ENCODE results near the gene MEIG1.
"Not testable (repeated sequence)": the region's sequence is repeated elsewhere in the genome, so short reads cannot be mapped to it uniquely, and the experiment has no call there.

The MEIG1 gene

GRCh38 chr10:14958872-14959220, 342 bp upstream of the MEIG1 start:
- no peak for DNase-seq

DNA sequence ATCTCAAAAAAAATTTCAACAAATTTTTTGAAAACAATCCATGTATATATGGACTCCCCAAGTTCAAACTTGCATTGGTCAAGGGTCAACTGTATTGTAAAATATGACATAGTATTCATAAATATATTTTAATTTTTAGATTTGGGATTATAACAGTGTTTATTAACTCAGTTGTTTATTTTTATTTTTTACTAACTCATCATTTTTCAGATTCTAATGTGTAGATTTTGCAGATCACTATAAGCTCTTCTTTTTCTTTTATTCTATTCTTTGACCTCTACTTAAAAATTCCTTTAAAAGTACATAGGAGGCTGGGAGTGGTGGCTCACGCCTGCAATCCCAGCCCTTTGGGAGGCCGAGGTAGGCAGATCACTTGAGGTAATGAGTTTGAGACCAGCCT, 8.7 kb downstream of the MEIG1 start:
- DNase-seq: no peak

- no peak for DNase-seq
Observed at GRCh38 chr10:14971867-14972448, 12.8 kb downstream of the MEIG1 start.

GRCh38 chr10:14974153-14974998, 15.2 kb downstream of the MEIG1 start:
- DNase-seq: not testable (repeated sequence)

DNA sequence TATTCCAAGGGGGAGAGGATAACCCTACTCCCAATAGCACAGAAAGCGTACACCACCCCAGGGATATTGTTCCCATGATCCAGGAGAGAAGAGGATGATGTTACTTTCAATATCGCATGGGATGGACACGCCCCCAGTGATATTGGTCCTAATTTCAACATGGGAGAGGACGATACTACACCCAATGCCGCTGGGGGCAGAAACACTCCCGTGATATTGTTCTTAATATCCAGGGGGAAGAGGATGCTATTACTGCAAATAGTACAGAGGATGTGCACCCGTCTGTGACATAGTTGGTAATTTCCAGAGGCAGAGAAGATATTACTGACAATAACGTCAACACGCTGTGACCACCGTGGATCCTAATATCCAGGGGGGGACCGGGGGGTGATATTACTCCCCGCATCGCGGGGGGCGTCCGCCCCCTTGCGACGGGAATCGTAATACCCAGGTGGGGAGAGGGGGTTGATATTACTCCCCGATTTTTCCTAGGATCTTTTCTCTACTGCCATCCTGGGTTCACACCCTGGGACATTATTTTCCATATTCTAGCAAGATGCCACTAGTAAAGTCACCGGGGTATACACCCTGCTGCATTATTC, 16.6 kb downstream of the MEIG1 start:
- no peak for DNase-seq

GRCh38 chr10:14982744-14983143, 23.6 kb downstream of the MEIG1 start:
- no peak for DNase-seq

DNA sequence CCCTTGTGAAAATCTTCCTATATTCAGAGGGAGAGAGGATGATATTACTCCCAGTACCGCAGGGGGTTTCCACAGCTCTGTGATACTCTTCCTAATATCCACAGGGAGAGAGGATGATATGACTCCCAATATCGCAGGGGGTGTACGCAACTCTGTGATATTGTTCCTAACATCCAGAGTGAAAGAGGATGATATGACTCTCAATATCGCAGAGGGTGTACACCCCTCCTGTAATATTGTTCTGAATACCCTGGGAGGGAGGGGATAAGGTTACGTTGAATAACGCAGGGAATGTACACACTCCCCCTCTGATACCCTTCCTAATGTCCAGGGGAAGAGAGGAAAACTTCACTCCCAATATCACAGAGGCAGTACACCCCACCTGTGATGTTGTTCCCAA, 30.4 kb downstream of the MEIG1 start:
- not testable (repeated sequence) for DNase-seq

GRCh38 chr10:14991035-14991749, 32.0 kb downstream of the MEIG1 start:
- not testable (repeated sequence) for DNase-seq

- DNase-seq: not testable (repeated sequence)
Observed at GRCh38 chr10:14992336-14992735, 33.1 kb downstream of the MEIG1 start.

- DNase-seq: not testable (repeated sequence)
Observed at GRCh38 chr10:14993500-14994455, 34.6 kb downstream of the MEIG1 start.

- DNase-seq: no peak
Observed at GRCh38 chr10:14995964-14996565, 36.9 kb downstream of the MEIG1 start.

GRCh38 chr10:15013530-15013929, 54.3 kb downstream of the MEIG1 start:
- DNase-seq: not testable (repeated sequence)

DNA sequence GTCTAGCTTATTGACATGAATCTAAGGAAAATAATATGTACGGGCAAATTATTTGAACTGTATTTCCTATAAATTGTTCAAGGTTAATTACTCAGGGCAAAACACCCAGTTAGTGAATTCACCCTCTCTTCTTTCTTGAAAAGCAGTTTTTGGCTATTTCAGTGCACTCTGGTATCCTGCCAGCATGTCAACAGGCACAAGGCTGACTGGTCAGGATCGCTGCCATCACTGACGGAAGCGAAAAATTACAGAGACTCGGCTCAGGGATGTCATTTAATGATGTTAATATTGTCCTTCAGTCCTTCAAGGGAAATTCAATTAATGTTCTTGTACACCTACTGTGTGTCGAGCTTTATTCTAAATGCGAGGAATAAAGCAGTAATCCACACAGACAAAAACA, 56.3 kb downstream of the MEIG1 start:
- no peak for DNase-seq

DNA sequence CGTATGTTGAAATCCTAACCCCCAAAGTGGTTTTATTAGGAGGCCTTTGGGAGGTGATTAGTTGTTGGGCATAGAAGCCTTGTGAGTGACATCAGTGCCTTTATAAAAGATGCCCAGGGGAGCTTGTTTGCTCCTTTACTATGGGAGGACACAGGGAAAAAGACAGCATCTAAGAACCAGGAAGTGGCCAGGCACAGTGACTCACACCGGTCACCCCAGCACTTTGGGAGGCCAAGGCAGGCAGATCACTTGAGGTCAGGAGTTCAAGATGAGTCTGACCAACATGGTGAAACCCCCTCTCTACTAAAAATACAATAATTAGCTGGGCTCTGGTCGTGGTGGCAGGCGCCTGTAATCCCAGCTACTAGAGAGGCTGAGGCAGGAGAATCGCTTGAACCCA, 61.8 kb downstream of the MEIG1 start:
- not testable (repeated sequence) for DNase-seq
